OCI-M1 (cell line): ENCODE data around the gene PCTP.
A peak's percentile ranks its signal among the peaks of the same experiment; 100 is the strongest.

ENCODE experiments used
- DNase-seq: peaks from one replicate; lab custom pipeline; 2025; lab: John Stamatoyannopoulos, UW

Gene PCTP

GRCh38 chr17:55727920-55728319 lies 22.9 kb upstream of the PCTP start:
- DNase-seq = no peak

GRCh38 chr17:55728361-55728760 lies 22.5 kb upstream of the PCTP start:
- DNase-seq = no peak

GRCh38 chr17:55728833-55729232 lies 22.0 kb upstream of the PCTP start:
- DNase-seq = no peak

GRCh38 chr17:55729484-55729883 lies 21.4 kb upstream of the PCTP start:
- no peak for DNase-seq

GRCh38 chr17:55730380-55730779 lies 20.5 kb upstream of the PCTP start:
- DNase-seq = no peak

- DNase-seq = no peak
Observed at GRCh38 chr17:55730808-55731207, 20.0 kb upstream of the PCTP start.

- DNase-seq = no peak
Observed at GRCh38 chr17:55731586-55732250, 19.1 kb upstream of the PCTP start.

GRCh38 chr17:55734128-55734781 lies 16.6 kb upstream of the PCTP start:
- peak; percentile 19 for DNase-seq

GRCh38 chr17:55735731-55736405 lies 15.0 kb upstream of the PCTP start:
- DNase-seq = peak; percentile 85

- peak; percentile 95 for DNase-seq
Observed at GRCh38 chr17:55737976-55738501, 12.8 kb upstream of the PCTP start.

- peak; percentile 19 for DNase-seq
Observed at GRCh38 chr17:55740511-55741355, 10.1 kb upstream of the PCTP start.

- no peak for DNase-seq
Observed at GRCh38 chr17:55741356-55741700, 9.5 kb upstream of the PCTP start.

- DNase-seq = peak; percentile 84
Observed at GRCh38 chr17:55742272-55743102, 8.4 kb upstream of the PCTP start.

GRCh38 chr17:55743103-55743679 lies 7.7 kb upstream of the PCTP start:
- DNase-seq = peak; percentile 80

GRCh38 chr17:55745258-55745657 lies 5.6 kb upstream of the PCTP start:
- no peak for DNase-seq

GRCh38 chr17:55746466-55746865 lies 4.4 kb upstream of the PCTP start:
- no peak for DNase-seq

- DNase-seq = no peak
Observed at GRCh38 chr17:55747209-55747608, 3.6 kb upstream of the PCTP start.

GRCh38 chr17:55748841-55749240 lies 2.0 kb upstream of the PCTP start:
- no peak for DNase-seq

- DNase-seq = no peak
Observed at GRCh38 chr17:55749985-55750384, 866 bp upstream of the PCTP start.

- no peak for DNase-seq
Observed at GRCh38 chr17:55751720-55752250, 934 bp downstream of the PCTP start.

GRCh38 chr17:55756689-55757088 lies 5.8 kb downstream of the PCTP start:
- no peak for DNase-seq
